H1 (cell line): Measurements from ENCODE around the gene TSGA10. TPM values are rescaled to one million over a fixed set of nuclear protein-coding genes. Genes with fewer than 3 reads are reported as not detected.

Experiments
- NANOG ChIP-seq: IDR thresholded peaks from 2 replicates; pipeline ENCODE4 v1.6.1; 2011; ENCODE audit warnings: low read length, low read depth, mild to moderate bottlenecking, inconsistent platforms; ENCODE audit not compliant: insufficient read depth, poor library complexity, severe bottlenecking
- NRF1 ChIP-seq: IDR thresholded peaks from 2 replicates; pipeline ENCODE4 v1.6.1; 2011; ENCODE audit warnings: mild to moderate bottlenecking, low read depth, low read length, improper control_type of control experiment
- SIX5 ChIP-seq: IDR thresholded peaks from 2 replicates; pipeline ENCODE4 v1.6.1; 2011; ENCODE audit warnings: mild to moderate bottlenecking, low read depth, low read length
- polyA plus RNA-seq, 7 experiments: library from polyadenylated mRNA; depleted of rRNA in 3 of 7; stranded (reverse) in 5 of 7; unstranded in 2 of 7; fragments of >200 nt in 5 of 7; fragments of 200-250 nt in 2 of 7; gene quantifications; 1 replicate in 5 of 7; 2 replicates in 1 of 7; 4 replicates in 1 of 7; pipeline versions ENCODE4 v1.2.1 to v1.2.3, GENCODE V29; 2011 to 2013; ENCODE audit warnings: missing spikeins in 2 of 7, mixed read lengths in 2 of 7
- total RNA-seq: library from RNA; stranded (reverse); fragmentation: NEBNext Ultra II Directional; extraction: Animal tissue kit (Norgen Biotek cat#: 25700); gene quantifications from 2 replicates; pipeline ENCODE4 v1.2.1, GENCODE V29; 2021
- TF ChIP-seq, protein P1 (sequence below): fragments of 300-600 bp; sonication (generic); IDR thresholded peaks from 2 replicates; pipeline ENCODE4 v1.7.1; 2012; ENCODE audit warnings: low read length, moderate library complexity, mild to moderate bottlenecking, inconsistent platforms; ENCODE audit not compliant: insufficient replicate concordance

TSGA10 gene
- total and polyA plus RNA-seq, 2 of the 8 experiments (the other 6 are each of a cell fraction or from before 2014, with no cell fraction given) = 2.2 to 7.4 TPM

DNA sequence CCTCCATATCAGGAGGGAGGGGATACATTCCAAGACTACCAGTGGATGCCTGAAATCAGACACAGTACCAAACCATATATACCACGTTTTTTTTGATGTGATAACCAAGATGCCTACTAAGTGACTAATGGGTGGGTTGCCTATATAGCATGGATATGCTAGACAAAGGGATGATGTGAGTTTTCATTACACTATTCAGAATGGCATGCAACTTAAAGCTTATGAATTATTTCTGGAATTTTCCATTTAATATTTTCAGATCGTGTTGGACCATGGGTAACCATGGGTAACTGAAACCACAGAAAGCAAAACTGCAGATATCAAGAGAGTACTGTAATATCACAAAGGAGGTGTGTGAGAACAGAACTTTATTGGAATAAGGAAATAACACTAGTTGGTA lies 179.1 kb downstream of the TSGA10 start (continued):
- TF ChIP-seq, protein P1, sequence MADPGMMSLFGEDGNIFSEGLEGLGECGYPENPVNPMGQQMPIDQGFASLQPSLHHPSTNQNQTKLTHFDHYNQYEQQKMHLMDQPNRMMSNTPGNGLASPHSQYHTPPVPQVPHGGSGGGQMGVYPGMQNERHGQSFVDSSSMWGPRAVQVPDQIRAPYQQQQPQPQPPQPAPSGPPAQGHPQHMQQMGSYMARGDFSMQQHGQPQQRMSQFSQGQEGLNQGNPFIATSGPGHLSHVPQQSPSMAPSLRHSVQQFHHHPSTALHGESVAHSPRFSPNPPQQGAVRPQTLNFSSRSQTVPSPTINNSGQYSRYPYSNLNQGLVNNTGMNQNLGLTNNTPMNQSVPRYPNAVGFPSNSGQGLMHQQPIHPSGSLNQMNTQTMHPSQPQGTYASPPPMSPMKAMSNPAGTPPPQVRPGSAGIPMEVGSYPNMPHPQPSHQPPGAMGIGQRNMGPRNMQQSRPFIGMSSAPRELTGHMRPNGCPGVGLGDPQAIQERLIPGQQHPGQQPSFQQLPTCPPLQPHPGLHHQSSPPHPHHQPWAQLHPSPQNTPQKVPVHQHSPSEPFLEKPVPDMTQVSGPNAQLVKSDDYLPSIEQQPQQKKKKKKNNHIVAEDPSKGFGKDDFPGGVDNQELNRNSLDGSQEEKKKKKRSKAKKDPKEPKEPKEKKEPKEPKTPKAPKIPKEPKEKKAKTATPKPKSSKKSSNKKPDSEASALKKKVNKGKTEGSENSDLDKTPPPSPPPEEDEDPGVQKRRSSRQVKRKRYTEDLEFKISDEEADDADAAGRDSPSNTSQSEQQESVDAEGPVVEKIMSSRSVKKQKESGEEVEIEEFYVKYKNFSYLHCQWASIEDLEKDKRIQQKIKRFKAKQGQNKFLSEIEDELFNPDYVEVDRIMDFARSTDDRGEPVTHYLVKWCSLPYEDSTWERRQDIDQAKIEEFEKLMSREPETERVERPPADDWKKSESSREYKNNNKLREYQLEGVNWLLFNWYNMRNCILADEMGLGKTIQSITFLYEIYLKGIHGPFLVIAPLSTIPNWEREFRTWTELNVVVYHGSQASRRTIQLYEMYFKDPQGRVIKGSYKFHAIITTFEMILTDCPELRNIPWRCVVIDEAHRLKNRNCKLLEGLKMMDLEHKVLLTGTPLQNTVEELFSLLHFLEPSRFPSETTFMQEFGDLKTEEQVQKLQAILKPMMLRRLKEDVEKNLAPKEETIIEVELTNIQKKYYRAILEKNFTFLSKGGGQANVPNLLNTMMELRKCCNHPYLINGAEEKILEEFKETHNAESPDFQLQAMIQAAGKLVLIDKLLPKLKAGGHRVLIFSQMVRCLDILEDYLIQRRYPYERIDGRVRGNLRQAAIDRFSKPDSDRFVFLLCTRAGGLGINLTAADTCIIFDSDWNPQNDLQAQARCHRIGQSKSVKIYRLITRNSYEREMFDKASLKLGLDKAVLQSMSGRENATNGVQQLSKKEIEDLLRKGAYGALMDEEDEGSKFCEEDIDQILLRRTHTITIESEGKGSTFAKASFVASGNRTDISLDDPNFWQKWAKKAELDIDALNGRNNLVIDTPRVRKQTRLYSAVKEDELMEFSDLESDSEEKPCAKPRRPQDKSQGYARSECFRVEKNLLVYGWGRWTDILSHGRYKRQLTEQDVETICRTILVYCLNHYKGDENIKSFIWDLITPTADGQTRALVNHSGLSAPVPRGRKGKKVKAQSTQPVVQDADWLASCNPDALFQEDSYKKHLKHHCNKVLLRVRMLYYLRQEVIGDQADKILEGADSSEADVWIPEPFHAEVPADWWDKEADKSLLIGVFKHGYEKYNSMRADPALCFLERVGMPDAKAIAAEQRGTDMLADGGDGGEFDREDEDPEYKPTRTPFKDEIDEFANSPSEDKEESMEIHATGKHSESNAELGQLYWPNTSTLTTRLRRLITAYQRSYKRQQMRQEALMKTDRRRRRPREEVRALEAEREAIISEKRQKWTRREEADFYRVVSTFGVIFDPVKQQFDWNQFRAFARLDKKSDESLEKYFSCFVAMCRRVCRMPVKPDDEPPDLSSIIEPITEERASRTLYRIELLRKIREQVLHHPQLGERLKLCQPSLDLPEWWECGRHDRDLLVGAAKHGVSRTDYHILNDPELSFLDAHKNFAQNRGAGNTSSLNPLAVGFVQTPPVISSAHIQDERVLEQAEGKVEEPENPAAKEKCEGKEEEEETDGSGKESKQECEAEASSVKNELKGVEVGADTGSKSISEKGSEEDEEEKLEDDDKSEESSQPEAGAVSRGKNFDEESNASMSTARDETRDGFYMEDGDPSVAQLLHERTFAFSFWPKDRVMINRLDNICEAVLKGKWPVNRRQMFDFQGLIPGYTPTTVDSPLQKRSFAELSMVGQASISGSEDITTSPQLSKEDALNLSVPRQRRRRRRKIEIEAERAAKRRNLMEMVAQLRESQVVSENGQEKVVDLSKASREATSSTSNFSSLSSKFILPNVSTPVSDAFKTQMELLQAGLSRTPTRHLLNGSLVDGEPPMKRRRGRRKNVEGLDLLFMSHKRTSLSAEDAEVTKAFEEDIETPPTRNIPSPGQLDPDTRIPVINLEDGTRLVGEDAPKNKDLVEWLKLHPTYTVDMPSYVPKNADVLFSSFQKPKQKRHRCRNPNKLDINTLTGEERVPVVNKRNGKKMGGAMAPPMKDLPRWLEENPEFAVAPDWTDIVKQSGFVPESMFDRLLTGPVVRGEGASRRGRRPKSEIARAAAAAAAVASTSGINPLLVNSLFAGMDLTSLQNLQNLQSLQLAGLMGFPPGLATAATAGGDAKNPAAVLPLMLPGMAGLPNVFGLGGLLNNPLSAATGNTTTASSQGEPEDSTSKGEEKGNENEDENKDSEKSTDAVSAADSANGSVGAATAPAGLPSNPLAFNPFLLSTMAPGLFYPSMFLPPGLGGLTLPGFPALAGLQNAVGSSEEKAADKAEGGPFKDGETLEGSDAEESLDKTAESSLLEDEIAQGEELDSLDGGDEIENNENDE = no peak
- no peak for TF ChIP-seq NANOG
- TF ChIP-seq NRF1 = no peak
- TF ChIP-seq SIX5 = no peak
